SH-SY5Y (cell line): ENCODE results near the gene HAPSTR1.

Source experiments
- GATA2 ChIP-seq: IDR thresholded peaks from 2 replicates; pipeline ENCODE4 v1.6.1; 2011; ENCODE audit warnings: mild to moderate bottlenecking, low read depth, low read length
- GATA3 ChIP-seq: IDR thresholded peaks from 2 replicates; pipeline ENCODE4 v1.6.1; 2011; ENCODE audit warnings: low read depth, mild to moderate bottlenecking, low read length, moderate library complexity

GRCh38 chr16:9119795-9120194 lies 28.4 kb downstream of the HAPSTR1 start:
- TF ChIP-seq GATA2, result no peak
- TF ChIP-seq GATA3, result no peak
